Endodermal cell (in vitro differentiated cells): ENCODE data around the gene GON4L. TPM values are rescaled to one million over a fixed set of nuclear protein-coding genes. Genes with fewer than 3 reads are reported as not detected.

ENCODE experiments used
- DNase-seq: peaks from one replicate; pipeline ENCODE4 v3.0.0-alpha.2; 2017
- H3K27ac ChIP-seq: 2 replicates; pipeline ENCODE4 v1.5.1; 2013; ENCODE audit warnings: mild to moderate bottlenecking, low read depth, low read length, moderate library complexity
- H3K27me3 ChIP-seq: 2 replicates; pipeline ENCODE4 v1.6.1; 2013; ENCODE audit warnings: mild to moderate bottlenecking, low read length, moderate library complexity; ENCODE audit not compliant: insufficient read depth, control insufficient read depth, poor library complexity, severe bottlenecking
- H3K36me3 ChIP-seq: 2 replicates; pipeline ENCODE4 v1.7.0; 2013; ENCODE audit warnings: mild to moderate bottlenecking, low read length, moderate library complexity; ENCODE audit not compliant: control insufficient read depth, insufficient read depth
- H3K4me1 ChIP-seq: one replicate; pipeline ENCODE4 v1.7.0; 2013; ENCODE audit warnings: low read length; ENCODE audit not compliant: control insufficient read depth, insufficient read depth
- H3K4me3 ChIP-seq: 2 replicates; pipeline ENCODE4 v1.5.1; 2013; ENCODE audit warnings: mild to moderate bottlenecking, low read length, moderate library complexity
- H3K9ac ChIP-seq: 2 replicates; pipeline ENCODE4 v1.6.1; 2013; ENCODE audit warnings: mild to moderate bottlenecking, low read length, moderate library complexity; ENCODE audit not compliant: poor library complexity, severe bottlenecking; ENCODE audit errors: extremely low read depth
- H3K9me3 ChIP-seq: 2 replicates; pipeline ENCODE4 v1.6.1; 2013; ENCODE audit warnings: mild to moderate bottlenecking, low read length, moderate library complexity; ENCODE audit not compliant: control insufficient read depth
- H3K27ac Mint-ChIP-seq: 2 replicates; pipeline ENCODE4 v1.8.0; 2020; ENCODE audit warnings: mixed read lengths
- H3K27me3 Mint-ChIP-seq: 2 replicates; pipeline ENCODE4 v1.8.0; 2021; ENCODE audit warnings: mild to moderate bottlenecking, mixed read lengths; ENCODE audit not compliant: insufficient read depth
- H3K36me3 Mint-ChIP-seq: 2 replicates; pipeline ENCODE4 v1.8.0; 2020; ENCODE audit warnings: low read depth, mixed read lengths
- H3K4me1 Mint-ChIP-seq: 2 replicates; pipeline ENCODE4 v1.8.0; 2020; ENCODE audit warnings: mixed read lengths
- H3K4me3 Mint-ChIP-seq: 2 replicates; pipeline ENCODE4 v1.8.0; 2020; ENCODE audit warnings: mild to moderate bottlenecking, moderate library complexity, mixed read lengths
- H3K9me3 Mint-ChIP-seq: 2 replicates; pipeline ENCODE4 v1.8.0; 2020; ENCODE audit warnings: mild to moderate bottlenecking, mixed read lengths
- WGBS, 2 experiments: methylation state at CpG; one replicate each; pipeline versions ENCODE4 v1.1.5 to v1.1.7; 2013; ENCODE audit warnings: missing lambda C conversion rate in 2 of 2, mixed read lengths in 1 of 2; ENCODE audit not compliant: insufficient coverage in 1 of 2, insufficient read length in 1 of 2; 5-methylcytosine and 5-hydroxymethylcytosine counted together
- total RNA-seq, 2 donors: library from RNA; stranded (reverse); fragmentation: NEBNext Ultra II Directional in 1 of 2; extraction: Animal tissue kit (Norgen Biotek cat#: 25700) in 1 of 2; gene quantifications; 2 replicates in 1 of 2; 3 replicates in 1 of 2; pipeline ENCODE4 v1.2.1, GENCODE V29; 2021
- TF ChIP-seq, protein P1 (sequence below): fragments of 200-600 bp; sonication (generic); conservative IDR thresholded peaks from 2 replicates; pipeline ENCODE4 v1.5.0; 2021; ENCODE audit warnings: antibody characterized with exemption, mild to moderate bottlenecking

The GON4L gene
- total RNA-seq, 2 donors from 2014 or later: 62.7 to 64.6 TPM

DNA sequence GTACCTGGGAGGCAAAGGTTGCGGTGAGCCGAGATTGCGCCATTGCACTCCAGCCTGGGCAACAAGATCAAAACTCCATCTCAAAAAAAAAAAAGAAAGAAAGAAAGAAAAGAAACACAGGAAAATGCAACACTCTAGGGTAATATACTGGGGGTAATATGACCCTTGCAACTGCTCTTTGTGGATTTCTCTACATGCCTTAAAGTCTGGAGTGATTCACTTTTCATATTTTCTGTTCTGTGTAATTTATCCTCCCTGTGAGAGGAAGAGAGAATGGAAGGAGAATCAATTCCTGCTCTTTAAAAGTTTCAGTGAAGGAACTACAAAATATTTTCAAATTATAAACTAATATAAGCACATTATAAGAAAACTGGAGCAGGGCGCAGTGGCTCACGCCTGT, 31.5 kb upstream of the GON4L start:
- Histone ChIP-seq H3K9me3 (no peaks in the 10 kb centered on the region), H3K27ac (no peak overlapping the region), H3K36me3 (no peaks in the 10 kb centered on the region), H3K9ac (no peak overlapping the region), H3K4me3 (no peak overlapping the region), H3K27me3 (no peaks in the 10 kb centered on the region), H3K4me1 (no peaks in the 10 kb centered on the region)
- Mint-ChIP-seq H3K27ac (no peak overlapping the region), H3K4me1 (peaks cover 10% of the 10 kb centered on the region), H3K4me3 (no peak overlapping the region), H3K9me3 (no peaks in the 10 kb centered on the region), H3K27me3 (no peaks in the 10 kb centered on the region), H3K36me3 (no peaks in the 10 kb centered on the region)
- no peak for DNase-seq
- 93 to 94% methylated on average over 2 to 5 of the region's 5 CpGs for WGBS, 2 experiments
- TF ChIP-seq, protein P1, sequence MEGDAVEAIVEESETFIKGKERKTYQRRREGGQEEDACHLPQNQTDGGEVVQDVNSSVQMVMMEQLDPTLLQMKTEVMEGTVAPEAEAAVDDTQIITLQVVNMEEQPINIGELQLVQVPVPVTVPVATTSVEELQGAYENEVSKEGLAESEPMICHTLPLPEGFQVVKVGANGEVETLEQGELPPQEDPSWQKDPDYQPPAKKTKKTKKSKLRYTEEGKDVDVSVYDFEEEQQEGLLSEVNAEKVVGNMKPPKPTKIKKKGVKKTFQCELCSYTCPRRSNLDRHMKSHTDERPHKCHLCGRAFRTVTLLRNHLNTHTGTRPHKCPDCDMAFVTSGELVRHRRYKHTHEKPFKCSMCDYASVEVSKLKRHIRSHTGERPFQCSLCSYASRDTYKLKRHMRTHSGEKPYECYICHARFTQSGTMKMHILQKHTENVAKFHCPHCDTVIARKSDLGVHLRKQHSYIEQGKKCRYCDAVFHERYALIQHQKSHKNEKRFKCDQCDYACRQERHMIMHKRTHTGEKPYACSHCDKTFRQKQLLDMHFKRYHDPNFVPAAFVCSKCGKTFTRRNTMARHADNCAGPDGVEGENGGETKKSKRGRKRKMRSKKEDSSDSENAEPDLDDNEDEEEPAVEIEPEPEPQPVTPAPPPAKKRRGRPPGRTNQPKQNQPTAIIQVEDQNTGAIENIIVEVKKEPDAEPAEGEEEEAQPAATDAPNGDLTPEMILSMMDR: no peak

DNA sequence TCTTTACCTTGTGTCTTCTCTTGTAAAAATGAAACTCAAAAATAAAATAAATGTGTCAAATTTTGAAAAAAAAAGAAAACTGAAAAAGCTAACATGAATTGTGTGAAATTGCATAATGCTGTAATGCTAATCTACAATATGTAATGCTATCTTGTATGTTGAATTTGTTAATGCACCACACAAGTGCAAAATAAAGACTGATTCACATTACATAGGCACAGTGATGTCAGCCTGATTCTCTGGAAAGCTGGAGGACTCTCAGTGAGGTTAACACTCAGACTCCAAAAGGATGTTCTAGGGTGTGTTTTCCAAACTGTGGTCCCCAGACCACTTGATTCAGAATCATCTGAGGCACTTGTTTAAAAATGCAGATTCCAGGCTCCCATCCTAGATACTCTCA, 28.0 kb upstream of the GON4L start:
- peaks cover 10% of the 10 kb centered on the region for H3K4me1 Mint-ChIP-seq
- Histone ChIP-seq H3K4me1 (no peaks in the 10 kb centered on the region), H3K27ac (no peak overlapping the region), H3K27me3 (peaks cover 20% of the 10 kb centered on the region), H3K9ac (no peak overlapping the region), H3K4me3 (no peak overlapping the region), H3K36me3 (no peaks in the 10 kb centered on the region), H3K9me3 (no peaks in the 10 kb centered on the region)
- H3K9me3 Mint-ChIP-seq: no peaks in the 10 kb centered on the region
- TF ChIP-seq, protein P1: no peak
- H3K36me3 Mint-ChIP-seq: no peaks in the 10 kb centered on the region
- H3K27me3 Mint-ChIP-seq: peaks cover 5% of the 10 kb centered on the region
- DNase-seq: no peak
- no peak overlapping the region for H3K4me3 Mint-ChIP-seq
- no peak overlapping the region for H3K27ac Mint-ChIP-seq

DNA sequence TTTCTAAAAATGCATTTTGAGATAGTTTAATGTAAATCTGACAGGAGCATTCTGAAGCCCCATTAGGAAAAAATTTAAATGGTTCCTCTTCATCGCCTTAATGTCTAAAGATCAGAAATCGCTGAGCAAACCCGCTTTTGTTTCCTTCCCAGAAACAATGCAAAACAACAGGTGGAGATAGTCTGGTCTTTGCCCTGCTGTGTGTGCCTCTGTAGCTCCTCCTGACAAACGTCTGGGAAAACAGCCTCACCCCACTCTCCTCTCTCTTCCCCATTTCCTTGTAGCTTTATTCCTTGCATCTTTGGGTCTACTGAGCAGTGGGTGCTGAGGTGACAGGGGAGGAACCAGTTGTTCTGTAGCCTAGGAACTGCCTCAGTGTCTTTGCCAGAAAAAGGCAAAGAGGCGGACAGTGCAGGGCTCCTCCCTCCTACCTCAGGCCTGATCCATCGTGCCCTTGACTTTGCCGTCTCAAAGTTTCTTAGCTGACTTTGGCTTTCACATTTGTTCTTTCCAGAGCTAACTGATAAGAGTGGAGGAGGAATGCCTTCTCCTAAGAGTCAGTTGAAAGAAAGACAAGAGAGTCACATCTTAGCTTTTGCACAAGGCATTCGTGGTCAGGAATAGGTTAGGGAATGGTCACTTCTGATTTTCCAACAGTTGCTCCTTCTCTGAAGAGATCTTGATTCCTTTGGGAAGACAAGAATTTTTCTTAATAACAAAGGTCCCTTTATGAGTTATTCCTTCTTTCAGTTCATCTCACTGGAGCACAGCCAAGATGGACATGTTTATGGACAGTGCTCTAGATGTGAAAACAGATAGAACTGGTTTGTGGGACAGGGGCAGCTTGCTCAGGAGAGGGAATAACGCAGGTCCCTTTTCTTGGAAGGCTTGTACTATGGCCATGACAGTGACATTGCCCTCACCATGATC, 27.3 kb upstream of the GON4L start:
- H3K27me3 ChIP-seq: peaks cover 22% of the 10 kb centered on the region
- H3K36me3 Mint-ChIP-seq: no peaks in the 10 kb centered on the region
- H3K27ac ChIP-seq: no peak overlapping the region
- no peak for DNase-seq
- H3K4me3 ChIP-seq: no peak overlapping the region
- peaks cover 5% of the 10 kb centered on the region for H3K27me3 Mint-ChIP-seq
- H3K4me3 Mint-ChIP-seq: no peak overlapping the region
- peaks cover 10% of the 10 kb centered on the region for H3K4me1 Mint-ChIP-seq
- H3K36me3 ChIP-seq: no peaks in the 10 kb centered on the region
- H3K4me1 ChIP-seq: no peaks in the 10 kb centered on the region
- no peaks in the 10 kb centered on the region for H3K9me3 ChIP-seq
- H3K9me3 Mint-ChIP-seq: no peaks in the 10 kb centered on the region
- TF ChIP-seq, protein P1: no peak
- WGBS, 2 experiments: 78 to 85% methylated on average over 4 to 9 of the region's 9 CpGs
- H3K27ac Mint-ChIP-seq: no peak overlapping the region
- no peak overlapping the region for H3K9ac ChIP-seq
